ENCODE results near the gene PYHIN1. TPM values are rescaled to one million over a fixed set of nuclear protein-coding genes. Genes with fewer than 3 reads are reported as not detected.
"Not testable (repeated sequence)": the region's sequence is repeated elsewhere in the genome, so short reads cannot be mapped to it uniquely, and the experiment has no call there.

PYHIN1 gene
- polyA plus RNA-seq, 3 donors, result 0.11 to 0.28 (median 0.28) TPM

DNA sequence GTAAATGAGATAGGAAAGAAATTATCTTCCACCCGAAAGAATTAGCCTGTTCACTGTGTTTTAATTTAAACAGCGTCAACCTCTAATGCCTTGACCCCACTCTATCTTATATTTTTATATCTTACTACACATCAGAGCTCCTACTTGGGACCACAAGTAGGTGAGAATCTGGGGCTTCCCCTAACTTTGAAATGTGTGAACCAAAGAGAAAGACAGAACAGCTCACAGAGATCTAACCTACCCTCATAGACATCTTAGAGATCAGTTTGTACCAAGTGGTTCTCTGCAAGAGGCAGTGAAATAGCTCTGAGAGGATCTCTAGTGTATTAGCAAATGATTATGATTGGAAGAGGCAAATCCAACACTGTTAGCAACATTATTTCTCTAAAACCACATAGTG is 47.4 kb downstream of the PYHIN1 start:
- DNase-seq (ENCODE audit: low read depth in 3 of 3, low spot score in 2 of 3), result no peak

DNA sequence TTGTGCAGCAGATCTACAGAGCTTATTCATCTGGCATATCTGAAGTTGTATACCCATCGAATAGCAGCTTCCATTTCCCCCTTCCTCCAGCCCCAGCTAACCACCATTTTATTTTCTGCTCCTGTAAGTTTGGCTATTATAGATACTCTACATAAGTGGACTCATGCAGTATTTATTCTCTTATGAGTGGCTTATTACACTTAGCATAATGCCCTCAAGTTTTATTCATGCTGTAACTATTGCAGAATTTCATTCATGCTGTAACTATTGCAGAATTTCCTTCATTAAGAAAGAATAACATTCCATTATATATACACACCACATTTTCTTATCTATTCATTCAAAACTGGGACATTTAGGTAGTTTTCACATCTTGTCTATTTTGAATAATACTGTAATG is 47.9 kb downstream of the PYHIN1 start:
- no peak for DNase-seq (ENCODE audit: low read depth in 3 of 3, low spot score in 2 of 3)

DNA sequence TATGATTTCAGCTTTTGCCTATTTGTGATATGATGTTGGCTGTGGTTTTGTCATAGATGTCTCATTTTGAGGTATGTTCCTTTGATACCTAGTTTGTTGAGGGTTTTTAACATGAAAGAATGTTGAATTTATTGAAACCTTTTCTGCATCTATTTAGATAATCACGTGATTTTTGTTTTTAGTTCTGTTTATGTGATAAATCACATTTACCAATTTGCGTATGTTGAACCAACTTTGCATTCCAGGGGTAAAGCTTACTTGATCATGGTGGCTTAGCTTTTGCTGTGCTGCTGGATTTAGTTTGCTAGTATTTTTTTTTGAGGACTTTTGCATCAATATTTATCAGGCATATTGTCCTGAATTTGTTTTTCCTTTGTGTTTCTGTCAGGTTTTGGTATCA is 51.9 kb downstream of the PYHIN1 start:
- DNase-seq (ENCODE audit: low read depth in 3 of 3, low spot score in 2 of 3), result no peak

DNA sequence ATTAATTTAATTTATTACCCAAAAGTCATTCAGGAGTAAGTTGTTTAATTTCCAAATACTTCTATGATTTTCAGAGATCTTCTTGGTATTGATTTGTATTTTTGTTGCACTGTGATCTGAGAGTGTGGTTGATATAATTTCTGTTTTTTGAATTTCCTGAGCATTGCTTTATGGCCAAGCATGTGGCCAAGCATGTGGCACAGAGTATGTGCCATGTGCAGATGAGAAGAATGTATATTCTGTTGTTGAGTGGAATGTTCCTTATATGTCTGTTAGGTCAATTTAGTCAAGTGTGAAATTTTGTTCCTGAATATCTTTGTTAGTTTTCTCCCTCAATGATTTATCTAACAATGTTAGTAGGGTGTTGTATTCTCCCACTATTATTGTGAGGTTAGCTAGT is 53.0 kb downstream of the PYHIN1 start:
- DNase-seq (ENCODE audit: low read depth in 3 of 3, low spot score in 2 of 3), result no peak

DNA sequence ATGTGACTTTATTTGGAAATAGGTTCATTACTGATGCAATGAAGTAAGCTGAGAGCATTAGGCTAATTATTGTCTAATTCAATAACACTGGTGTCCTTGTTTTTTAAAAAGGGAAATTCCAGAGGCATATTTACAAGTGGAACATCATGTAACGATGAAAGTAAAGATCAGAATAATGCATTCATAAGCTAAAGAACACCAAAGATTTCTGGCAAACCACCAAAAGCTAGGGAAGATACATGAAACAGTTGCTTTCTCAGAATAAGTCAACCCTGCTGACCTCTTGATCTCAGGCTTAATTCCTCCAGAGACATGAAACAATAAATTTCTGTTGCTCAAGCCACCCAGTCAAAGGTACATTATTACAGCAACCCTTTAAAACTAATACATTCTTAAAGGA is 58.1 kb downstream of the PYHIN1 start:
- DNase-seq (ENCODE audit: low read depth in 3 of 3, low spot score in 2 of 3), result no peak

DNA sequence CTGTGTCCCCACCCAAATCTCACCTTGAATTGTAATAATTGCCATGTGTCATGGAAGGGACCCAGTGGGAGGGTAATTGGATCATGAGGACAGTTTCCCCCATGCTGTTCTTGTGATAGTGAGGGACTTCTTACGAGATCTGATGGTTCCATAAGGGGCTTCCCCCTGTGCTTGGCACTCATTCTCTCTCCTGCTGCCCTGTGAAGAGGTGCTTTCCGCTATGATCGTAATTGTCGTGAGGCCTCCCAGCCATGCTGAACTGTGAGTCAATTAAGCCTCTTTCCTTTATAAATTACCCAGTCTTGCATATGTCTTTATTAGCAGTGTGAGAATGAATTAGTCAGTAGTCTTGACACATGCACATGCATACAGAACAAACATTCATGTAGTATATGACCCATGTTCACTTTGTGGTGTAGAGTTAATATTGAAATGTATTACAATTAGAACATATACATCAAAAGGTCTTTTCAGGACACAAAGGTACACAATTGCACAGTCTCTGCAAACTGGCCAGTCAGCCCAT is 61.5 kb downstream of the PYHIN1 start:
- DNase-seq (ENCODE audit: low read depth in 3 of 3, low spot score in 2 of 3), result no peak

DNA sequence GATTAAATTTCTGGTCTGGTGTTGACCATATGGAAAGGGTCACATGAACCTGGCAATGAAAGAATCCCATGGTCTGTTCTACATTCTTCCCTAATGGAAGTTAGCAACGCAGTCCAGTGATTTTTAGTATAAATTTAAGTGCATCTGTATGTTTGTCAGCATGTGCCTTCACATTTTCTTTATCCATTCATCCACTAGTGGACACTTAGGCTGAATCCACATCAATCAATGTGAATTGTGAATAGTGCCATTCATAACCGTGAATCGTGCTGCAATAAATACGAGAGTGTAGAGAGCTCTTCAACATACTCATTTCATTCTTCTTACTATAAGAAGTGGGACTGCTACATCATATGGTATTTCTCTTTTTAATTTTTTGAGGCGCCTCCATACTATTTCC is 65.6 kb downstream of the PYHIN1 start:
- no peak for DNase-seq (ENCODE audit: low read depth in 3 of 3, low spot score in 2 of 3)

DNA sequence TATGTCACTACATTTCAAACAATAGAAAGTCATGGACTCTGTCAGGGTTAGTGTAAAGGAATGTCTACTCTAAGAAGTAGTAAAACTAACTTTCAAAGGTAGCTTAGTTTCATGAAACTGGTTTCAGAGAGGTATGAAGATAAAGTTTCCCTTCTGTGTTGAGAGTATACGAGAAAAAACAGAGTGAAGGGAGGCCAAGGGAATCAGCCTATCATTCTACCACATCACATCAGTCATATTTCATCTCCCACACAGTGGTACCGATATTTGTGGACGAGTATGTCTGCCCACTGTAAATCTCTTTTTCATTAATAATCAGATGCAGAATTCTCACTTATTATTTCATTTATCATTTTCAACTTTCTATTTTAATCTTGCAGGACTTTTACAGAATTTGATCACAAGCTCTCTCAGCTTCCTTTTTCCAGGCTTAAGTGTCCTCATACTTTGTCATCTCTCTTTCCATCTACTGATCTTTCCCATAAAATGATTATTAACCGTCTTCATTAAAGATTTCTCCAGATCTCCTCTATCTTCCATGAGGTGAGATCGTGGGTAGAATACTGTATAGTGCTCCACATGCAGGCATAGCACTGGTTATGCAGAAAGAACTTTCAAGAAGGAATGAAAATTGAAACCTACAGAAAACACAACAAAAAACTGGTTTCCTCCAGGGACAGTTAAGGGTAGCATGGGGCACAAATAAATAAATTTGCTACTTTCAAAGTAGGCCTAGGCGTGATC is 66.9 kb downstream of the PYHIN1 start:
- no peak for DNase-seq (ENCODE audit: low read depth in 3 of 3, low spot score in 2 of 3)

DNA sequence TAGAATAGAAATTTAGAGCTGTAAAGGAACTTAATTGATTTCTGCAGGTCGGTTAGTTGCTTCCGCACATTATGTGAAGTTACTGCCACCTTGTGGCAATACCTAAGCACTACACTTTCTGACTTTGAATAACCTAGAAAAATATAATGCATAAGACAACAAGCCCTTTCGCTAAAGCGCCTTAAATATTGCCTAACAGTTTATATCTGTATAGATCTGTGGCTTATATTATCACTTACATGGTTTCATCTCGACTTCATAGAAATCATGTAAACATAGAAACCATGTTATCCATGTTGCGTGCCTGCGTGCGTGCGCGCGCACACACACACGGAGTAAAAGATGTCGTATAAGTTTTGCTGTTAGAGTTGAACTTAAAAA is 67.4 kb downstream of the PYHIN1 start:
- peak in 2 of 3 donors; percentile 63 to 77 for DNase-seq (ENCODE audit: low read depth in 3 of 3, low spot score in 2 of 3)

DNA sequence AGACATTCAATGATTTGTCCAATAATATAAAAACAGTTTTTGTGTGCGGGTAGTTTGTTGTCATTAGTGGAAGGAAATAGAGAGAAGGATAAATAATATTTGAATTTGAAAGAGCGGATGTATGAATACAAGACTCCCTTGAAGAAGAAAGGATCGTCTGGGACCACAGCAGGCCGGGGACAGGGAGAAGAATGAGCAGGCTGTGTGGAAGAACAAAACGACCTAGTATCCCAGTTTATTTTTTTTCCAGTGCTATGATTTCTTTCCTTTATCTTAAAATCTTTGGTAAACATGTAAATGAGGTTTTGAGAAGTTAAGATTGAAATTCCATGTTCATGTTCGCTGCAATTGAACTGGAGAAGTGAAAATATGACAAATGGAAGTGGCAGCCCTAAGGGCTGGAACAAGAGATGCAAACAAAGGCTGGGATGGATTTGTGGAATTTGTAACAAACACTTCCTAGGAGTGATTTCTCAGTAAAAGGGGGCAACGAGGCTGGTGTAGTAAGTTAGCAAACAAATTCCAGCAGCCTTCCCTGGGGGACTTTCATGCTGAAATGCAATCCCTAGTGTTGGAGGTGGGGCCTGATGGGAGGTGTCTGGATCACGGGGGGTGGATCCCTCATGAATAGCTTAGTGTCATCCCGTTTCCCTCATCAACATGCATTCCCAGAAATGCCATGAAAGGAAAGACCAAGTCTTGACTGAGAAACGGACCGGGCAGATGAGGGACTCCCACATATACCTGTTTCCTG is 68.1 kb downstream of the PYHIN1 start:
- DNase-seq (ENCODE audit: low read depth in 3 of 3, low spot score in 2 of 3), result peak; percentile 81 to 88 (median 83)

DNA sequence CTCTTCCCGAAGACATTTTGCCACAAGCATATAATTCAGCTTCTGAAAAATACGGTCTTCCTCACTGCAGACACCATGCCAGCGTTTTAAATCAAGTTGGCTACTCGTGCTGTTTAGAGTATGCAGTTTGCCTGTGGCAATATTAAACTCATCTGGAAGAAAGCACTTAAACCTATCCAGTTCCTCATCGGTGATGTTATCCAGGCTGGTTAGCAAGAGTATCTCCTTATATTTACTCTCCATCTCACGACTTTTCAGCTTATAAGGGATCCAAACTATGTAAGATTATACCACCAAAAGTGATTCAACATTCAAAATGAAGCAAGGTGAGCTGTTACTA is 68.7 kb downstream of the PYHIN1 start:
- DNase-seq (ENCODE audit: low read depth in 3 of 3, low spot score in 2 of 3), result no peak

DNA sequence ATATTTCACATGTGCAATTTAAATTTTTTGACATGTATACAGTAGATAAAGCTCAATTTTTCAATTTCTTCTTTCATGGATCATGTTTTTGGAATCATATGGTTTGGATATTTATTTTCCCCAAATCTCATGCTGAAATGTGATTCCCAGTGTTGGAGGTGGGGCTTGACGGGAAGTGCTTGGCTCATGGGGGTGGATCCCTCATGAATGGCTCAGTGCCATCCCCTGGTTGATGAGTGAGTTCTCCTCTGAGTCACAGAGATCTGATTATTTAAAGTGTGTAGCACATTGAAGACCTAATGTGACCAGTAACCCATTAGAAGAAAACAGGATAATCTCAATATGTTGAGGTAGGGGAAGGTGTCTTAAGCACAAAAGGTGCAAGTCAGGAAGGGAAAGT is 69.3 kb downstream of the PYHIN1 start:
- DNase-seq (ENCODE audit: low read depth in 3 of 3, low spot score in 2 of 3), result peak in 1 of 3 donors; percentile 45

DNA sequence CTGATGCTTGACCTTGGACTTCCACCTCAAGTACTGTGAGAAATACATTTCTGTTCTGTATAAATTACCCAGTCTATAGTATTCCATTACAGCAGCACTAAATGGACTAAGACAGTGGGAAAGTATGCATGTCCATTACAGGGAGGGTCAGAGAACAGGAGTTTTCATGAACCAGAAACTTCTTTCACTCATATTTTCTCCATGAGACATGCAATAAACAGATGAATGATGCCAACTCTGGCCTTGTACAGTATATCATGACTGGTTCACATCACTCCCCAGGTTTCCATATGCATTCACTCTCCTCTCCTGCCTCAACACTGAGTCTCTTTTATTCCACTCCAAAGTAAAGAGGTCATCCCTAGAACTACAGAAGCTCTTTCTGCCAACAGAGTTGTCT is 73.8 kb downstream of the PYHIN1 start:
- DNase-seq (ENCODE audit: low read depth in 3 of 3, low spot score in 2 of 3), result no peak

DNA sequence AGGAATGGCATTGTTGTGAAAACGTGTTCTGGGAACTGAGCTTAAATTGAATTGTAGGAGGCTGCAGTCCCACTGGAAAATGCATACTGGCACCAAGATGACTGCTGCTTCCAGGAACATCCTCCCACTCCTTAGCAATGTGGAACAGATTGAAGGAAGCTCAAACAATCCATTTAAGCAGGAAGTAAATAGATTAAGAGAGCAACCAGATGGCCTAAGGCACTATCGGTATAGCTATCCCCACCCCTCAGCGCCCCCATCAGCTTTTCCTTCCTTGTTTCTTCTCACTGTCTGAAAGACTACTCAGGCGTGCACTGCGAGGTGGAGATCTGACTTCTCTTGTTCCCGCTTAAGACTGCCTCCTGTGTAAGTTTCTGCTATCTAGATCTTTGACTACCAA is 74.3 kb downstream of the PYHIN1 start:
- DNase-seq (ENCODE audit: low read depth in 3 of 3, low spot score in 2 of 3), result no peak

DNA sequence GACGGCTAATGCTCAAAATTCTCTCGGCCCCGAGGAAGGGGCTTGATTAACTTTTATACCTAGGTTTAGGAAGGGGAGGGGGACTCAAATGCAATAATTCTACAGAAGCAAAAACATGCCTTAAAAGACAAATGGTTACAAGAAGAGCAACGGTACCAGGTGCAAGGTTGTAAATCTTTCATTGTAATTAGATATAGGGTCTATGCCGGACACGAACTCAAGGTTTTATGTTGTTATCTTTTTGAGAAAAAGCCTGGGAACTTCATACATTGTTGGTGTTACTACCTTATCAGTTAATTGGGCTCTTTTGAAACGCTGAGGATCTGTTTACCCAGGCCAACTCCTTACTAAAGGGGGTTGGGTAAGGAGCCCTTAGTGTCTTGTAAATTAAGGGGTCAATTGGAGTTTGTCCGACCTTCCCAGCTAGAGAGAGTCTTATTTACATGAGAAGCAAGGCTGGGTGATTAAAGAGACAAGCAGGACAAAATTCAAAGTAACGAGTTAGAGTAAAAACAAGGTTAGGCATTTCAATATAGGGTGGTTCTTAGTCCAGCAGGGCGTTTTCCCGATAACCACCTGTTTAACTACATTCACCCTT is 75.0 kb downstream of the PYHIN1 start:
- not testable (repeated sequence) for DNase-seq (ENCODE audit: low read depth in 3 of 3, low spot score in 2 of 3)

DNA sequence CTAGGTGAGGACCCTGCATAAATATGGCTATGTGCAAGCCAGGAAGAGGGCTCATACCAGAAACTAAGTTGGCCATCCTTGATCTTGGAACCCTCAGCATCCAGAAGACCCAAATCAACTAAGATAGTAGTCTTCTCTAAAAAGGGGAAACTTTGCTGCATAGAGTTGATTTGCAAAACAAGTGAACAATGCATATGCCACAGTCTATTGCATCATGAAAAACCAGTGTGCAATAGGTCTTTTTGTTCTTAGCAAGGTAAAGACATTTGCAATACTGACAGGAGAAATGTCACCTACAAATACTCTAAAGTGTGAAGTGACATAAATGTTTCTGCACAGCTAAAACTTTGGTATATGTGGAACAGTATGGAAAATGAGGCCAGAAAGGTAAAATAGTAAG is 76.4 kb downstream of the PYHIN1 start:
- DNase-seq (ENCODE audit: low read depth in 3 of 3, low spot score in 2 of 3), result no peak

DNA sequence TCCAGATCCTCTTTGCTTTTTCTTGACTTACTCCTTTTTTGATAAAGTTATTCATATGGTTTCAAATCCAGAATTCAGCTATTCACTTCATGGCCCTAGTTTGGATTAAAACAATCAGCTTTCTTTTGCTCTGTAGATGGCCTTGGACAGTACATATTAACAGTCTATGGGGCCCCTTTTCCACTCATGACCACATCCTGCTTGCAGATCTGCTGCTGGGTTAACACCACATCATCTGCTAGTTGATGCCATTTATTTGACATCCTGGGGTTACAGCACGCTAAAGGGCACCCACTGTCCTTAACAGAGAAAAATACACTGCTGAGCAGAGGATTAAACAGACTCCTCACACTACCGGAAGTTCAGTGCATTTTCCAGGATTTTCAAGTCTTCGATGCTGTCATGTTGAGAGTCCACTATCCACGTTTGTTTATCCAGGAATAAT is 77.4 kb downstream of the PYHIN1 start:
- no peak for DNase-seq (ENCODE audit: low read depth in 3 of 3, low spot score in 2 of 3)

DNA sequence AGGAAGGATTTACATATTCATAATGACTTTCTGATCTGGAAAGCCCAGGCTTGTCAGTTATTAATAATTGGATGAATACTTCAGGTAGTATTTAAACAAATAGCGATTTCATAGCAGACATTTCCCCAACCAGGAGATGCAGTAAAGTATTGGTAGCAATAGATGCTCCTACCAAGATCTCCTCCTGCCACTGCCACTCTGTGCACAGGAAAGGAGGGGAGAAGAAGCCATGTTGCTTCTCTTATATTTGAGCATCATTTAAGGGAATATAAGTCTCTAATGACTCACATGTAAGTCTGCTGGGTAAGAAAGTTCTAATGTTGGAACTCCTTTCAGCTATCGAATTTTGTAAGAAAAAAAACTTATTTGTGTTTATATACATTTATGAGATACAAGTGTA is 77.9 kb downstream of the PYHIN1 start:
- no peak for DNase-seq (ENCODE audit: low read depth in 3 of 3, low spot score in 2 of 3)

DNA sequence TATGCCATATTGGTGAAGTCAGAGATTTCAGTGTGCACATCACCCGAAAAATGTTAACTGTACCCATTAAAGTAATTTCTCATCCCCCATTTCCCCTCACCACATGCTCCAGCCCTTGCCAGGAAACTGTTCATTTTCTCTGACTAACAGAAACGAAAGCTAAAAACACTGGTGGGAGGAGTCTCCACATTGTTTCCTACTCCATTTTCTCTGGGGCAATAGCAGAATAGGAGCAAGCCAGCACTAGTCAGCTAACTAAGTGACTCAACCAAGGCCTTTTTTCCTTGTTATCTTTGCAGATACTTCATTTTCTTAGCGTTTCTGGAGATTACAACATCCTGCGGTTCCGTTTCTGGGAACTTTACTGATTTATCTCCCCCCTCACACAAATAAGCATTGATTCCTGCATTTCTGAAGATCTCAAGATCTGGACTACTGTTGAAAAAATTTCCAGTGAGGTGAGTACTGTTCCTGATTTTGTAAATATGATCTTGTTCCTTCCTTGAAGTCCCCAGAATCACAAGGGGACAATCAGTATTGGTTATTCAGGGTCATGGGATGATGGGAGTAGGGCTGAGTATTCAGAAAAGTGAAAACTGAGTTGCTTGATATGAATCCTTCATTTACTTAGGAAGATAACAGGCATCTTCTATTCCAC is 78.5 kb downstream of the PYHIN1 start, which contains the start of gene IFI16:
Gene IFI16, plus strand, starts transcription at position 204 of the 658 bp plus-strand sequence. CDS start 4,774 bp downstream, outside the sequence.
- peak in 1 of 3 donors; percentile 26 for DNase-seq (ENCODE audit: low read depth in 3 of 3, low spot score in 2 of 3)

DNA sequence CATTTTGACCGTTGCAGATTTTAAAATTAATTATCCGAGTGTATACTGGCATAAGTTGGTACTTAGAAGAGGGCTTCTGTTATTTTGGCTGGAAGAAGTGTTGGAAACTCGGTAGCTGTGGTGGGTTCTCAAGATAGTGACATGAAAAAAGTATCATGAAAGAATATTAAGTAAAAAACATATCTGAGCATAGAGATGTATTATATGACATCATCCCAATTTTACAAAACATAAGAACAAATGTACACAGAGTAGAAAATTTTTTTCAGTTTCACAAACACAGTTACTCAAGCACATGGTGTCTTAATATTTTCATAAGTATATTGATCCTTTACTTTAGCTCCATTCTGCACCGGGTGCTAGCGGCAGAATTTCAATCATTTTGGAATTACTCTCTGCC is 79.0 kb downstream of the PYHIN1 start:
- DNase-seq (ENCODE audit: low read depth in 3 of 3, low spot score in 2 of 3), result no peak

DNA sequence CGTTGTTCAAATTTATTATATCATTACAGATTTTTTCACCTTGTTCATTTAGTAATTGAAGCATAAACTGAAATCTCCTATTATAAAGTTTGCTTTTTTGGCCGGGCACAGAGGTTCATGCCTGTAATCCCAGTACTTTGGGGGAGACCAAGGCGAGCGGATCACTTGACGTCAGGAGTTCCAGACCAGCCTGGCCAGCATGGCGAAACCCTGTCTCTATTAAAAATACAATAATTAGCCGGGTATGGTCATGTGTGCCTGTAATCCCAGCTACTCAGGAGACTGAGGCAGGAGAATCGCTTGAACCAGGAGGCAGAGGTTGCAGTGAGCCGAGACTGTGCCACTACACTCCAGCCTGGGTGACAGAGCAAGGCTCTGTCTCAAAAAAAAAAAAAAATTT is 79.6 kb downstream of the PYHIN1 start:
- not testable (repeated sequence) for DNase-seq (ENCODE audit: low read depth in 3 of 3, low spot score in 2 of 3)
